Measurements from ENCODE around the gene OR52K1.

Gene OR52K1

DNA sequence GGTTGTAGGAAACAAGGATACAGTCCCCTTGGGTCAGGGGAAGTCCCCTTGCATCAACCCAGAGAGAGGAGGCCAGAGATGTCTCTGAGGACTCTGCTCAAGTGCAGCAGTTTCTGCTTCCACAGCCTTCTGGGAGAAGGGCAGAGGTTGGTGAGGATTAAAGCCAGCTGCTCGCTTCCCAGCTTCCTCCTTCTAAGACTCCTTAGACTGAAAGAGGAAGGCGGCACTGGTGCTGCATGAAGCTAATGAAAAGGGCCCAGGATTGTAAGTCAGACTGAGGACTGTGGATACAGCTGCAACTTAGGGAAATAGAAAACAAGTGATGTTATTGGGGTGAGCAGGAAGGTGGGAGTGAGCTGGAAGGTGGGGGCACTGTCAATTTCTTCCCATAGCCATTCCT is at the start of gene OR52K1:
TSS of gene OR52K1 (plus strand) at position 202 of the 400 bp plus-strand sequence. CDS start 6,255 bp downstream, outside the sequence.
- in situ Hi-C loops (cut with HindIII; ENCODE audit: low pct_ligation_motif_present, low pct_unique_long_range_greater_than_20kb, low sequenced_read_pairs) = no loop called here
- no peak for DNase-seq

DNA sequence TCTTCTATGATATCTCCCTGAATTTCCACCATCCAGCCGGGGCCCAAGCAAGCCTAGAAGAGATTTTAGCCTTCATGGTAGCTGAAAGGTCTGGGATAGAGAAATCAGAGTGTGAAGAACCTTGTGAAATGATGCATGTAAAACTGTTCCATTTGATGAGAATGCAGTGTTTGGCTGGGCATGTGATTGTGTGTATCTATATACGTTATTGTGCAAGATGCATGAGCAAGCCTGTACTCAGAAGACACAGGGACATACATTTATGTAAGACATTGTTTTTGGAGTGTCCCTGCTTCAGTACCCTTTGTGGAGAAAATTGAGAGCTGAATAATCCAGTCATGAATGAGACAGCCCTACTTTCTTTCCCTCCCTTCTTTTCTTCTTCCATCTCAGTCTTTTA is 48.6 kb upstream of the OR52K1 start:
- in situ Hi-C loops (cut with HindIII; ENCODE audit: low pct_ligation_motif_present, low pct_unique_long_range_greater_than_20kb, low sequenced_read_pairs) = no loop called here
- DNase-seq = no peak

DNA sequence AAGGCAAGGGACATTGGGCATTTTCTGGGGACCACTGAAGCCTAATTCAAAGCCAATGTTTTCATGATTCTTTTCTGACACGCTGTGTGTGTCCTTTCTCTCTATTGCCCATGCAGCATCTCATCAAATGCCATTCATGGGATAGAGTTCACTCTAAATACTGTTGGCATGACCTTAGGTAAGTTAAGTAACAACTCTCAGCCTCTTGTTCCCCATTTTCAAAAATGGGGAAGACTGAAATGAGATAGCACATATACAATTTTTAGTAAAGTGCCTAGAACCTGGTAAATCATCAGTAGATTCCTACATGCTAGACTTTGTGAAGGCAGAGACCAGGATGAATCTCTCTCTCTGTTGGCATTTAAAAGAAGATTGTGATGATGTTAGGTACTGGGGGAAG is 46.0 kb upstream of the OR52K1 start:
- in situ Hi-C loops (cut with HindIII; ENCODE audit: low pct_ligation_motif_present, low pct_unique_long_range_greater_than_20kb, low sequenced_read_pairs) = no loop called here
- DNase-seq = no peak

DNA sequence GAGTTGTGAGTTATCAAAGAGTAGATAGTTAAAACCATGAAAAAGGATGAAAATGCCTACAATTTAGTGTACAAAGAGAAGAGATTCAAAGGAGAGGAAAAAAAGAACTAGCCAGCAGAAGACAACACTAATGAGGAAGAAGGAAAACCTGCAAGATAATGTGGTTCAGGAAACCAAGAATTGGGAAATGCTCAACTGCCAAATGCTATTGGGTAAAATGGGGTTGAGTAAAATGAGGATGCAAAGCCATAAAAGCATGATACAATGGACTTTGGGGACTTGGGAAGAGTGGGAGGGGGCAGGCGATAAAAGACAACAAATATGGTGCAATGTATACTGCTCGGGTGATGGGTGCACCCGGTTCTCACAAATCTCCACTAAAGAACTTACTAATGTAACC is 40.9 kb upstream of the OR52K1 start:
- in situ Hi-C loops (cut with HindIII; ENCODE audit: low pct_ligation_motif_present, low pct_unique_long_range_greater_than_20kb, low sequenced_read_pairs) = no loop called here
- no peak for DNase-seq

DNA sequence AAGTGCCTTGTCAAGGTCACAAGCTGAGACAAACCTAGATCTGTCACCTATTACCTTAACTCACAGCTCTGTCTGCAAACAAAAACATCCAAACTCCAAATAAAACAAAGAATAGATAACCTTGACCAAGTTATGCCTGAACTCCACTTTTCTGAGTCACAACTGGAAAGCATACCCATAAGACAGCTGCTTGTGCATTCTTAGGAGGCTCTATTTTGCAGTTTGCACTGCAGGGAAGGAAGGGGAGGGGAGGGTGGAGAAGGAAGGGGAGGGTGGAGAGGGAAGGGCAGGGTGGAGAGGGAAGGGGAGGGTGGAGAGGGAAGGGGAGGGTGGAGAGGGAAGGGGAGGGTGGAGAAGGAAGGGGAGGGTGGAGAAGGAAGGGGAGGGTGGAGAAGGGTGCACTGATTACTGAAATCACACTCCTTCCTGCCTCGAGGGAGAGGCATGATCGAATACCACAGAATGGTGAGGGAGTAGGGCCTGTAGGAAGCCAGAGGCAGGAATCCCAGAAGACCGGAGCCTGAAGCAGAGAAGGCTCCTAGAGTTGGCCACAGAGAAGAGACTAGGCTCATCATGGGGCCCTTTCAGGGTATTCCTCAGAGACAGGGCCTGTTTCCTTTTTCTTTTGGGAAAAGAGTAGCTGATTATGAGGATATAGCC is 39.1 kb upstream of the OR52K1 start:
- in situ Hi-C loops (cut with HindIII; ENCODE audit: low pct_ligation_motif_present, low pct_unique_long_range_greater_than_20kb, low sequenced_read_pairs) = no loop called here
- DNase-seq = no peak

DNA sequence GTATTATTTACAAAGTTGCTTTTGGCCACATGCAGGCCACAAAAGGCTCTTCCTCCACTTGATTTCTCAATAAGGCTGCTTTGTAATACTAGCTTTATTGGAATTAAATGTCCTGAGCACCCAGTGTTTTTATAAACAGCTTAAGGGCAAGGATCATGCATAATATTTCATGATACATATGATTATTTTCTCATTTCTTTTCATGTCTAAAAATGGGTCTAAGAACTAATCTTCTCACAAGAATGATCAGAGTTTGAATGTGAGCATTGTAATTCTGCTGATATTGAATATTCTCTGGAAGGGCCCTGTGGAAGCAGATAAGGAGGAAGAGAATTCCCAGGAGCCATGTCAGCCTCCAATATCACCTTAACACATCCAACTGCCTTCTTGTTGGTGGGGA is 33.5 kb upstream of the OR52K1 start, which contains the start of gene OR52K2:
TSS of gene OR52K2 (plus strand) at position 301 of the 400 bp plus-strand sequence. CDS start at position 346, 45 bp downstream.
- in situ Hi-C loops (cut with HindIII; ENCODE audit: low pct_ligation_motif_present, low pct_unique_long_range_greater_than_20kb, low sequenced_read_pairs) = no loop called here

DNA sequence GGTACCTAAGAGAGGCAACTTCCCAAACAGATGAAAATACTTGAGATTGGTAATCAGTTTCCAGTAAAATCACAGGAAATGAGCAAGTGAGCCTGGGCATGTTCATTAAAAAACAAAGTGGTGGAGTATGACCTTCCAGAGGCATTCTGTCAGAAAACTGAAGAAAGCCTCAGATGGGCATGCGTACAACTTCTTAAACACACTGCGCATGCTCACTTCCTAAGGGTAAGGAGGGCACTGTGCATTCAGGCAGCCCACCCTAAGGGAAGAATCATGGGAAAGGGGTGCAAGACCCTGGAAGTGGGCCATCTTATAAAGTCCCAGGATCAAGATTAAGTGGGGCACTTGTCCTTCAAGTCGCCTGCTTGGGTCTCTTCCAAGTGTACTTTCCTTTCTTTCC is 29.3 kb upstream of the OR52K1 start:
- in situ Hi-C loops (cut with HindIII; ENCODE audit: low pct_ligation_motif_present, low pct_unique_long_range_greater_than_20kb, low sequenced_read_pairs) = no loop called here
- no peak for DNase-seq

More for the DNA sequence above, 33.5 kb upstream of the OR52K1 start, which contains the start of gene OR52K2:
- no peak for DNase-seq

DNA sequence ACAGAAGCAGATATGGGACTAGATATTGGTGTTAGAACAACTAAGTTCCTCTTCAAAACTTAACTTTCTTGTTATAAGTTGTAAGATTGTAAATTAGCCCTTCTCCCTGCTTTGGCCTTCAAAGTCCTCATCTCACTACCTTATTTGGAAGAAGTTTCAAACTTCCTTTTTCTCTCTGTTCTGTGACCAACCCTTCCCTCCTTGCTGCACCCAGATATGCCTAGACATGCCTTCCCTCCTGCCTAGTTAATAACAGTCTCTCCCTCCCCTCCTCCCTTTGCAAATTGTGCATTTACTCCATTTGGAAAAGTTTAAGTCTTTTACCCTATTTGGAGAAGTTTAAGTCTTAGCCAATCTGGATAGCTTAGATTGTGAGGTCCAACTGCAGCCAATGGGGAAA is 28.4 kb upstream of the OR52K1 start:
- in situ Hi-C loops (cut with HindIII; ENCODE audit: low pct_ligation_motif_present, low pct_unique_long_range_greater_than_20kb, low sequenced_read_pairs) = no loop called here

DNA sequence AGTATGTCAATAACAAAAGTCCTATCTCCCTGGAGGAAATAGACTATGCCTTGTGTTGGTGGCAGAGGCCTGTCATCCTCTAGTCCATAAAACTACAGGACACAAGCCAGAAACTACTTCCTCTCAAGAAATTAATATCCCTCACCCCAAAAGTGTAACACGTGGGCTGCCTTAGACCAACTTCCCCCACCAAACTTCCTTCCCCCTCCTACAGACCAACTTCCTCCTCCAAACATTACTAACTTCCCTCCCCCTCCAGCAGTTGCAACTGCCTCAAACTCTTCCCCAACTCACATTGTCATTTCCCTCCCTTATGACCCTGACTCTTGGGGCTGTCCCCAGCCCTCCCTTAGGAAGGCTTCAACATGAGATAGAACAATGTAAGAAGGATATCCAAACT is 27.0 kb upstream of the OR52K1 start:
- DNase-seq = no peak
- in situ Hi-C loops (cut with HindIII; ENCODE audit: low pct_ligation_motif_present, low pct_unique_long_range_greater_than_20kb, low sequenced_read_pairs) = no loop called here

More for the DNA sequence above, 28.4 kb upstream of the OR52K1 start:
- no peak for DNase-seq

DNA sequence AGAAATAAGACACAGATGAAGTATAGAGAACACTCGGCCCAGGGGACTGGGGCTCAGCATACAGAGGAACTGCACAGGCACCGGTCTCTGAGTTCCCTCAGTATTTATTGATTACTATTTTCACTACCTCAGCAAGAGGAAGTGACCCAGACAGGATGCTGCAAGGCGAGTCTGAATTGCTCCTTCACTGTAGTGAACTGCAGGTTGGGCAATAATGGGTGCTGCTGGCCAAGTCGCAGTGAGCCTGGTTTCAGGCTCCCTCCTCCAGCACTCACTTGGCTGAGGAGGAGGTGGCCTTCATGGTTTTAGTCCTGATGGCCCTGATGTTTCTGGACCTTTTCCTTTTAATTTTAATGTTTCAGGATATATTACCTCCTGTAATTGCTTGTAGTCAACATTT is 22.9 kb upstream of the OR52K1 start:
- in situ Hi-C loops (cut with HindIII; ENCODE audit: low pct_ligation_motif_present, low pct_unique_long_range_greater_than_20kb, low sequenced_read_pairs) = no loop called here
- DNase-seq = no peak

DNA sequence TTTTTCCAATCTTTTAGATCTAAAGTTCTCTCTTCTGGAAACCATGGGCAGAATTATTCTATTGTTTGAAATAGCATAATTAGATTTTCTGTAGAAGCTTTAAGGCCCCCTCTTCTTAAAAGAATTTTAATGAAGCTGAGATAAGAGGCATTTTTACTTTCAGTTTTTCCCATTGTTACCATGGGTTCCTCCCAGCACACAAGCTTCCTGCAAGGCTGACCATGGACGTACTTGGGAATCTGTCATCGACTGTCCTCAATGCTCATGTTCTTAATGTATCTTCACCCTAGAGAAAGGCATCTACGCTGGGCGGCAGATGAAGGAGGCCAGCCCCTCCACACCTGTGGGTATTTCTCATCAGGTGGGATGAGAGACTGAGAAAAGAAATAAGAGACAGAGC is 22.3 kb upstream of the OR52K1 start:
- no peak for DNase-seq
- in situ Hi-C loops (cut with HindIII; ENCODE audit: low pct_ligation_motif_present, low pct_unique_long_range_greater_than_20kb, low sequenced_read_pairs) = no loop called here

DNA sequence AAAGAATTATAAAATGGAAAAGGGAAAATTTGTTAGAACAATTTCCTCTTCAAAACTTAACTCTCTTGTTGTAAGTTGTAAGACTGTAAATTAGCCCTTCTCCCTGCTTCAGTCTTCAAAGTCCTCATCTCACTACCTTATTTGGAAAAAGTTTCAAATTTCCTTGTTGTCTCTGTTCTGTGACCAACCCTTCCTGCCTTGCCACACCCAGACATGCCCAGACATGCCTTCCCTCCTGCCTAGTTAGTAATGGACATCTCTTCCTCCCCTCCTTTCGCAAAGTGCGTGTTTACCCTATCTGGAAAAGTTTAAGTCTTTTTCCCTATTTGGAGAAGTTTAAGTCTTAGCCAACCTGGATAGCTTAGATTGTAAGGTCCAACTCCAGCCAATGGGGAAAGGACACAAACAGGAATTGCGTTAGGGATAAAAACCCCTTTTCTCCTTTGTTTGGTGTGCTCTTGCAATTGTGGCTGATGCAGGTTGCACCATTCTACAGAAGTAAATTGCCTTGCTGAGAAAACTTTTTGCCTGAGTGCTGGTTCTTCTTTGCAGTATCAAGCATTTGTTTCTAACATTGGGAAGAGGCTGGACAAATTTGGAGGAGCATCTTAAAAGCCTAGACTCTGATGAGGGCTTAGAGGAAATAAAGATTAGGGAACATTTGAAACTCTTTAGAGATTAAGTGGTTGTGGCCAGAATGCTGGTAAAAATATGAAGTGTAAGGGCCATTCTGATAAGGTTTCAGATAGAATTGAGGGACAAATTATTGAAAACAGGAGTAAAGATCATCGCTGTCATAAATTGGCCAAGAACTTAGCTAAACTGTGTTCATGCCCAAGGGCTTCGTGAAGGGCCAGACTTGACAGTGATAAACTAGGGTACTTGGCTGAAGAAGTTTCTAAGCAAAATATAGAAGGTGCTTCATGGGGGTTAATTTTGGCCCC is 18.0 kb upstream of the OR52K1 start:
- in situ Hi-C loops (cut with HindIII; ENCODE audit: low pct_ligation_motif_present, low pct_unique_long_range_greater_than_20kb, low sequenced_read_pairs) = no loop called here
- no peak for DNase-seq

DNA sequence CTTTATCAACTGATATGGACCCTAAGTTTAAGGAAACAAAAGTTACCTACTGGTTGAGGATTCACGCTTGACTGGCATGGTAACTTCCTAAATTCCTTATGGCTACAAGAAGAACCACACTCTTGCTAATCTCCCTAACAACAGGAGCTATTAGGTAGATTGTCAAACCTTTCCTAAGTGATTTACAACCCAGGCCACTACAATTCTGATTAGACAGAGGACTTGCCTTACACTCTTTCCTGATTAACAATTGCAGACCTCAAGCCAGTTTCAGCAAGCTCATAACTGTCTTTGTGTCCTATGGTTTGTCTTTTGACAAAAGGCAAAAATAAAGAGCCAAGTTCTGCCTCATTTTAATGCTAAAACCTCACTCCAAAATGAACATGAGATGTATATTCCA is 17.0 kb upstream of the OR52K1 start:
- no peak for DNase-seq
- in situ Hi-C loops (cut with HindIII; ENCODE audit: low pct_ligation_motif_present, low pct_unique_long_range_greater_than_20kb, low sequenced_read_pairs) = no loop called here

DNA sequence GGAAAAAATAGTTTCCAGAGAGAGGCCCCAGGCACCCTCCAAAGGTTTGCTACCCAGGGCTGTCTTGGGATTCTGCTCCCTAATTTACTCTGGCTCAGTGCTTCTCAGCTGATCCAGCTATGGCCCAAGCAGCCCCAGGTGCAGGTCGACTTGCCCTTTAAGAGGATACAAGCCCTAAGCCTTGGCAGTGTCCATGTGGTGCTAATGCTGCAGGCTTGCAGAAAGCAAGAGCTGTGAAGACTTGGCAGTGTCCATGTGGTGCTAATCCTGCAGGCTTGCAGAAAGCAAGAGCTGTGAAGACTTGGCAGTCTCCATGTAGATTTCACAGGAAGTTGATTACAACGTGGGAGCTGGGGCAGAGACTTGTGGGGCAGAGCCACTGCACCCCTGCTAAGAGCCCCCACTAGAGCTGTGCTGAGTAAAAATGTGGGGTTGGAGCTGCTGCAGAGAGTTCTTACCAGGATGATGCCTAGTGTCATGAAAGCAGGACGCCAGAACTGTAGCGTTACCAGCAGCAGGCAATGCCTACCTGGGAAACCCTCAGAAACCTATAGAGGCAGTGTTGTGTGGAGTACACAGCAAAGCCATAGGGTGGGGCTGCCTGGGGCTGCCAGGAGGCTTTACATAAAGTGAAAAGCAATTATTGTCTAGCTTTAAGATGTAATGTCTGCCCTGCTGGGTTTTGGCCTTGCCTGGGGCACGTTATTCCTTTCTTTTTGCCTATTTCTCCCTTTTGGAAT is 16.1 kb upstream of the OR52K1 start:
- in situ Hi-C loops (cut with HindIII; ENCODE audit: low pct_ligation_motif_present, low pct_unique_long_range_greater_than_20kb, low sequenced_read_pairs) = no loop called here
- DNase-seq = no peak

DNA sequence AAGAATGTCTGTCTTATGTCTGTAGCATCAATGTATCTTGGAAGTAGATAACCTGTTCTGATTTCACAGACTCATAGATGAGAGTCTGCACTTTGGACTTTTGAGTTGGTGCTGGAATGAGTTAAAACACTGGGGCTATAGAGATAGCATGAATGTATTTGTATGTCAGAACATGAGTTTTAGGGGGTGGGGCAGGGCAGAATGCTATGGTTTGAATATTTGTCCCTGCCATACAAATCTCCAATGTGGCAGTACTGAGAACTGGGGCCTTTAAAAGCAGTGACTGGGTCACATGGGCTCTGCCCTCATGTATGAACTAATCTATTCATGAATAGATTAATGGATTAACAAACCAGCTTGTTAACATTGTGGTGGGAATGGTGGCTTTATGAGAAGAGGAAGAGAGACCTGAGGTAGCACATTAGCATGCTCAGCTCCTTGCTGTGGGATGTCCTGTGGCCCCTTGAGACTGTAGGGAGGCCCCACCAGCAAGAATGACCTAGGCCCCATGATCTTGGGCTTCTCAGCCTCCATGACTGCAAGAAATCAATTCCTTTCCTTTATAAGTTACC is 15.5 kb upstream of the OR52K1 start:
- DNase-seq = no peak
- in situ Hi-C loops (cut with HindIII; ENCODE audit: low pct_ligation_motif_present, low pct_unique_long_range_greater_than_20kb, low sequenced_read_pairs) = no loop called here

DNA sequence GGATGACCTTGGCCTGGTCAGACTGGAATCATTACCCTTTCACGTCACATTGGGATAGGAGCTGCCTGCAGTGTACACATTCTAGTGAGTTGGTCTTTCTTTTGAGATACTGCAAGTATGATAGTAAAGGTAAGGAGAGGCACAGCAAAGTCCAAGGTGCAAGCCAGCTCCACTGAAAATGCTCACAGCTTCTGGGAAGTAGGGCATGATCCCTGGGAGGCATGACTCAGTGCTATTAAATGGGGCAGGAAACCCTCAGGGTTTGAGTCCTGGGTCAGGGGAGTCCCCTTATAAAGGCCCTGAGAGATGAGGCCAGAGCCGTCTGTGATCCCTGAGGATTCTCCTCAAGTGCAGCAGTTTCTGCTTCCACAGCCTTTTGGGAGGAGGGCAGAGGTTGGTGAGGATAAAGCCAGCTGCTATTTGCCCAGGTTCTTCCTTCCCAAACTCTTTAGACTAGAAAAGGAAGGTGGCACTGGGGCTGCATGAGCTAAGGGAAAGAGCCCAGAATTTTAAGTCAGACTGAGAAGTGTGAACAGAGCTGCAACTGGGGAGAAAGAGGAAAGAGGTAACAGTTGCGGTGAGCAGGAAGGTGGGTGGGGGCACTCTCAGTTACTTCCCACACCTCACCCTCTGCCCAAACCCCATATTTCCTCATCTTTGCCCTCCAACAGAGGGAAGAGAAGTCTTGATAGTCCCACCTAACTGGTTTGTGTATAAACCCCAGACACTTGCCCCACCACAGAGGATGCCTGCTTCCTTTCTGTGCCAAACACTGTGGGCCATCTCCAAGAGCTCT is 14.4 kb upstream of the OR52K1 start:
- no peak for DNase-seq
- in situ Hi-C loops (cut with HindIII; ENCODE audit: low pct_ligation_motif_present, low pct_unique_long_range_greater_than_20kb, low sequenced_read_pairs) = no loop called here

DNA sequence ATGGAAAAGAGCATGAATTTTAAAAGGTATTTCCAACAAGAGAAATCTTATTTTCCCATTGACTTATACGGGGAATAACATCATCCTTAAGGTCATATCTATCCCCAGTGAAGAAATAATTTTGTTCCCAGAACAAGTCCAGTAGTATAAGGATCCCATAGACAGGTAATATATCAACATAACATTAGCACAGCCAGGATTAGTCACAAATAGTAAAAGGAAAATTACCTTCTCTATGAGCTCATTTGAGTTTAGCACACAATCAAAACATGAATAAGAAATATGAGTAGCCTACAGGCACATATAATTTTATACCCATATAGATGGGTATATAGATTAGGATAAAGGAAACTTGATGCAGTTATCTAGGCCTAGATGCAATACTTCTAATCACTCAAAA is 2.8 kb upstream of the OR52K1 start:
- in situ Hi-C loops (cut with HindIII; ENCODE audit: low pct_ligation_motif_present, low pct_unique_long_range_greater_than_20kb, low sequenced_read_pairs) = no loop called here
- DNase-seq = no peak

DNA sequence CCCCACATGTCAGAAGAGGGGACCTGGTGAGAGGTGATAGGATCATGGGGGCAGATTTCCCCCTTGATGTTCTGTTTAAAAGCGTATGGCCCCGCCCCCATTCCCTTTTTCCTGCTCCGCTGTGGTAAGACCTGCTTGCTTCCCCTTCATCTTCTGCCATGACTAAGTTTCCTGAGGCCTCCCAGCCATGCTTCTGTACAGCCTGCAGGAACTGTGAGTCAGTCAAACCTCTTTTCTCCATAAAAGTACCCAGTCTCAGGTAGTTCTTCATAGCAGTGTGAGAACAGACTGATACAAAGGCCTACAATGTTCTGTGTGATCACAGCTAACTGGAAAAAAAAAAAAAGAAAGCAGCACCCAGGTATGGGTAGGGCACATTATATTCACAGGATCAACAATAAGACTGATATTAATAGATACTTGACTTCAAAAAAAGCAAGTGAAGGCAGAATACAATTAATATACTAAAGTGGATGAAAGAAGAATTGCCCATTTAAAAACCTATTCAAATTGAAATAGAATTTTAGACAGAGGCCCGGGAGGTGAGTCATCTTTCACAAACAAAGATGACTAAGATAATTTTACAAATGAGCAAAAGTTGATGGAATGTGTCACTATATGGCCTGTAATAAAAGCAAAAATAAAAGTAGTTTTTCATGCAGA is 1.7 kb upstream of the OR52K1 start:
- DNase-seq = no peak
- in situ Hi-C loops (cut with HindIII; ENCODE audit: low pct_ligation_motif_present, low pct_unique_long_range_greater_than_20kb, low sequenced_read_pairs) = no loop called here
